GM04503 (cell line): ENCODE data around the gene DNALI1.
A peak's percentile ranks its signal among the peaks of the same experiment; 100 is the strongest.
"Not testable (repeated sequence)": the region's sequence is repeated elsewhere in the genome, so short reads cannot be mapped to it uniquely, and the experiment has no call there.

Experiments used
- DNase-seq: peaks from one replicate; pipeline ENCODE4 v3.0.0-alpha.2; 2012; ENCODE audit warnings: low read depth

DNALI1 gene

GRCh38 chr1:37556712-37557196, at the start of gene DNALI1:
DNALI1 (plus strand) TSS chr1:37556940; CDS start chr1:37556995, 55 bp downstream.
- DNase-seq = no peak

GRCh38 chr1:37509181-37509580, 47.6 kb upstream of the DNALI1 start:
- DNase-seq = no peak

- DNase-seq = no peak
Measured at GRCh38 chr1:37513795-37514349, 42.9 kb upstream of the DNALI1 start.

GRCh38 chr1:37514350-37515184, 42.2 kb upstream of the DNALI1 start, which contains the start of gene MEAF6:
MEAF6 (minus strand) TSS chr1:37514766; CDS start chr1:37514746, 20 bp downstream.
- no peak for DNase-seq

- DNase-seq = no peak
Measured at GRCh38 chr1:37515185-37516034, 41.3 kb upstream of the DNALI1 start.

GRCh38 chr1:37517569-37517968, 39.2 kb upstream of the DNALI1 start:
- DNase-seq = no peak

- DNase-seq = not testable (repeated sequence)
Measured at GRCh38 chr1:37518241-37518640, 38.5 kb upstream of the DNALI1 start.

- DNase-seq = not testable (repeated sequence)
Measured at GRCh38 chr1:37518929-37519328, 37.8 kb upstream of the DNALI1 start.

GRCh38 chr1:37519613-37520012, 37.1 kb upstream of the DNALI1 start:
- DNase-seq = no peak

GRCh38 chr1:37529888-37530287, 26.9 kb upstream of the DNALI1 start:
- DNase-seq = not testable (repeated sequence)

GRCh38 chr1:37532418-37533156, 24.2 kb upstream of the DNALI1 start:
- not testable (repeated sequence) for DNase-seq

GRCh38 chr1:37533317-37534093, 23.2 kb upstream of the DNALI1 start:
- DNase-seq = no peak

GRCh38 chr1:37537378-37537777, 19.4 kb upstream of the DNALI1 start:
- peak; percentile 57 for DNase-seq

- DNase-seq = not testable (repeated sequence)
Measured at GRCh38 chr1:37539154-37539553, 17.6 kb upstream of the DNALI1 start.

GRCh38 chr1:37540036-37540785, 16.5 kb upstream of the DNALI1 start:
- no peak for DNase-seq

GRCh38 chr1:37544530-37544929, 12.2 kb upstream of the DNALI1 start:
- no peak for DNase-seq

- no peak for DNase-seq
Measured at GRCh38 chr1:37545019-37545418, 11.7 kb upstream of the DNALI1 start.

- DNase-seq = no peak
Measured at GRCh38 chr1:37549341-37549740, 7.4 kb upstream of the DNALI1 start.

- no peak for DNase-seq
Measured at GRCh38 chr1:37553598-37553926, 3.2 kb upstream of the DNALI1 start.
